ENCODE data around the gene WNT10A.

DNA sequence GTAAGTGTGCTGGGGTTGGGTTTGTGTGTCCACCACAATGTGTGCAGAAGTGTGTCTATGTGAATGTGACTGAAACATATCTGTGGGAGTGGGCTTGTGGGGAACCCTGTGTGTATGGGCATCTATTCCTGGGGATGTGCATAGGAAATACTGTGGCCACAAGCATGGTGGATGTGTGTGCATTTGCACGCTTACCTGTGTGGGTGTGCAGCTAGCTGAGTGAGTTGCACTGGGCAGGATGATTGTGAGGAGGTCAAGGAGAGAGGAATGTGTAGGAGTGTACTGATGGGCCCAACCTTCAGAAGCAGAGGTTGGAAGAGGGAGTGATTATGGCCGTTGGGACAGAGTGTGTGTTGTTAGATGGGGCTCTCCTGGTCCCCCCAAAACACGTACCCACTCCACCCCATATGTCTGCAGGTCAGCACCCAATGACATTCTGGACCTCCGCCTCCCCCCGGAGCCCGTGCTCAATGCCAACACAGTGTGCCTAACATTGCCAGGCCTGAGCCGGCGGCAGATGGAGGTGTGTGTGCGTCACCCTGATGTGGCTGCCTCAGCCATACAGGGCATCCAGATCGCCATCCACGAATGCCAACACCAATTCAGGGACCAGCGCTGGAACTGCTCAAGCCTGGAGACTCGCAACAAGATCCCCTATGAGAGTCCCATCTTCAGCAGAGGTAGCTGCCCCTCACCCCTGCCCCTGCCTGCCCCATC is 1.2 kb downstream of the WNT10A start:
- TF ChIP-seq POLR2A (IDR thresholded peaks at IDR 0.05) (no peak), CTCF (IDR thresholded peaks at IDR 0.05) (no peak)
